ENCODE measurements around the gene UNC79.

UNC79 gene

GRCh38 chr14:93675651-93676050, 244.9 kb downstream of the UNC79 start:
- no peak for DNase-seq

- DNase-seq: no peak
Observed at GRCh38 chr14:93676416-93676958, 245.7 kb downstream of the UNC79 start.

- no peak for DNase-seq
Observed at GRCh38 chr14:93682459-93682858, 251.7 kb downstream of the UNC79 start.

GRCh38 chr14:93683226-93683625, 252.5 kb downstream of the UNC79 start:
- DNase-seq: peak; percentile 36

- no peak for DNase-seq
Observed at GRCh38 chr14:93685121-93685895, 254.6 kb downstream of the UNC79 start.

GRCh38 chr14:93686268-93686667, 255.5 kb downstream of the UNC79 start:
- no peak for DNase-seq

GRCh38 chr14:93688239-93688666, 257.5 kb downstream of the UNC79 start:
- no peak for DNase-seq

GRCh38 chr14:93688820-93689219, 258.1 kb downstream of the UNC79 start:
- no peak for DNase-seq

GRCh38 chr14:93690146-93690545, 259.4 kb downstream of the UNC79 start:
- DNase-seq: no peak

- no peak for DNase-seq
Observed at GRCh38 chr14:93691042-93691780, 260.5 kb downstream of the UNC79 start.

- no peak for DNase-seq
Observed at GRCh38 chr14:93693914-93694313, 263.2 kb downstream of the UNC79 start.

GRCh38 chr14:93700928-93701327, 270.2 kb downstream of the UNC79 start:
- no peak for DNase-seq

GRCh38 chr14:93701562-93701961, 270.8 kb downstream of the UNC79 start:
- DNase-seq: no peak

- no peak for DNase-seq
Observed at GRCh38 chr14:93702946-93703345, 272.2 kb downstream of the UNC79 start.

GRCh38 chr14:93703941-93704340, 273.2 kb downstream of the UNC79 start:
- no peak for DNase-seq

GRCh38 chr14:93705513-93706156, 274.9 kb downstream of the UNC79 start:
- no peak for DNase-seq

GRCh38 chr14:93706360-93706955, 275.7 kb downstream of the UNC79 start:
- DNase-seq: no peak

GRCh38 chr14:93707475-93707874, 276.7 kb downstream of the UNC79 start:
- no peak for DNase-seq

- no peak for DNase-seq
Observed at GRCh38 chr14:93708311-93708734, 277.6 kb downstream of the UNC79 start.

GRCh38 chr14:93708800-93709199, 278.1 kb downstream of the UNC79 start:
- no peak for DNase-seq

GRCh38 chr14:93709249-93709648, 278.5 kb downstream of the UNC79 start:
- no peak for DNase-seq

- no peak for DNase-seq
Observed at GRCh38 chr14:93712079-93712837, 281.5 kb downstream of the UNC79 start.
